A204.1 (cell line): Measurements from ENCODE around the gene NMRAL1.

Experiments
- FAIRE-seq: peaks from 2 replicates; lab custom pipeline; 2012; peaks lifted over from hg19 to GRCh38; lab: Jason Lieb, UNC

NMRAL1 gene

GRCh38 chr16:4505356-4506147, 31.1 kb upstream of the NMRAL1 start:
- FAIRE-seq = no peak

GRCh38 chr16:4501071-4501478, 26.6 kb upstream of the NMRAL1 start:
- FAIRE-seq = no peak

- no peak for FAIRE-seq
Measured at GRCh38 chr16:4500272-4500671, 25.8 kb upstream of the NMRAL1 start.

- FAIRE-seq = no peak
Measured at GRCh38 chr16:4499196-4499555, 24.8 kb upstream of the NMRAL1 start.

- no peak for FAIRE-seq
Measured at GRCh38 chr16:4498546-4499195, 24.2 kb upstream of the NMRAL1 start.

- FAIRE-seq = no peak
Measured at GRCh38 chr16:4496305-4496704, 21.9 kb upstream of the NMRAL1 start.

- FAIRE-seq = no peak
Measured at GRCh38 chr16:4495766-4496165, 21.3 kb upstream of the NMRAL1 start.

GRCh38 chr16:4494746-4495490, 20.5 kb upstream of the NMRAL1 start:
- no peak for FAIRE-seq

GRCh38 chr16:4491898-4492297, 17.5 kb upstream of the NMRAL1 start:
- no peak for FAIRE-seq

- FAIRE-seq = no peak
Measured at GRCh38 chr16:4489030-4489429, 14.6 kb upstream of the NMRAL1 start.

GRCh38 chr16:4488499-4488967, 14.1 kb upstream of the NMRAL1 start:
- no peak for FAIRE-seq

GRCh38 chr16:4487955-4488498, 13.6 kb upstream of the NMRAL1 start:
- FAIRE-seq = no peak

GRCh38 chr16:4486126-4486893, 11.9 kb upstream of the NMRAL1 start:
- no peak for FAIRE-seq

- FAIRE-seq = no peak
Measured at GRCh38 chr16:4481963-4482362, 7.5 kb upstream of the NMRAL1 start.

- FAIRE-seq = no peak
Measured at GRCh38 chr16:4481526-4481925, 7.1 kb upstream of the NMRAL1 start.

GRCh38 chr16:4477966-4478365, 3.5 kb upstream of the NMRAL1 start:
- FAIRE-seq = no peak

- no peak for FAIRE-seq
Measured at GRCh38 chr16:4475880-4476788, 1.7 kb upstream of the NMRAL1 start, which contains the start of gene HMOX2. Gene HMOX2 (plus strand): TSS chr16:4476398. CDS start chr16:4505525, 29,127 bp downstream.

GRCh38 chr16:4472880-4473279, 1.5 kb downstream of the NMRAL1 start:
- FAIRE-seq = no peak

- FAIRE-seq = no peak
Measured at GRCh38 chr16:4471869-4472268, 2.6 kb downstream of the NMRAL1 start.

GRCh38 chr16:4468972-4469371, 5.5 kb downstream of the NMRAL1 start:
- no peak for FAIRE-seq

- no peak for FAIRE-seq
Measured at GRCh38 chr16:4467916-4468315, 6.5 kb downstream of the NMRAL1 start.
